HTR-8/SVneo (cell line): ENCODE data around the gene TMEM88.
"Not testable (repeated sequence)": the region's sequence is repeated elsewhere in the genome, so short reads cannot be mapped to it uniquely, and the experiment has no call there.

Experiments
- DNase-seq: peaks from one replicate; pipeline ENCODE4 v3.0.0; 2011; ENCODE audit warnings: low spot score, mixed read lengths; ENCODE audit not compliant: insufficient read length
- FAIRE-seq: peaks from 2 replicates; lab custom pipeline; 2011; peaks lifted over from hg19 to GRCh38; lab: Jason Lieb, UNC

Gene TMEM88, protein sequence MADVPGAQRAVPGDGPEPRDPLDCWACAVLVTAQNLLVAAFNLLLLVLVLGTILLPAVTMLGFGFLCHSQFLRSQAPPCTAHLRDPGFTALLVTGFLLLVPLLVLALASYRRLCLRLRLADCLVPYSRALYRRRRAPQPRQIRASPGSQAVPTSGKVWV

DNA sequence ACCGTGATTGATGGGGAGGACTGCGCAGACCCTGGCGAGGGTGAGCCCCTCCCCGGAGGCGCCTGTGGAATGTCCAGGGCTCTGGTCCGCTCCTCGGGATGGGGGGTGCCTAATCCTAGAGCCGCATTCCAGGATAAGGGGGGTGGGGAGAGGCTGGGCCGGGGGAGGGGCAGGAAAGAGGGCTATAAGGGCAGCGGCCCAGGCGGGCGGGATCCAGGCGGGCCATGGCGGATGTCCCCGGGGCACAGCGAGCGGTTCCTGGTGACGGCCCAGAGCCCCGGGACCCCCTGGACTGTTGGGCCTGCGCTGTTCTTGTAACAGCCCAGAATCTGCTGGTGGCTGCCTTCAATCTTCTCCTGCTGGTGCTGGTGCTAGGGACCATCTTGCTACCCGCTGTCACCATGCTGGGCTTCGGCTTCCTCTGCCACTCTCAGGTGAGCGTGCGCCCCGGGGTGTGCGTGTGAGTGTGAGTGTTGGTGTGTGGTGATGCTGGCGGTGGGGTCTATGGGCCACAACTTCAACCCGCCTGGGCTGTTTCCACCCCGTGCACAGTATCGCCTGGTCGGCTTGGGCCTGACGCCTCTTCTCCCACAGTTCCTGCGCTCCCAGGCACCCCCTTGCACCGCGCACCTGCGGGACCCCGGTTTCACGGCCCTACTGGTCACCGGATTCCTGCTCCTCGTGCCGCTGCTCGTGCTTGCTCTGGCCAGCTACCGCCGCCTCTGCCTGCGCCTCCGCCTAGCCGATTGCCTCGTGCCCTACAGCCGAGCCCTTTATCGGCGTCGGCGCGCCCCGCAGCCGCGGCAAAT is at the start of gene TMEM88:
TSS of gene TMEM88 (plus strand) at position 216 of the 809 bp plus-strand sequence. CDS start at position 225, 9 bp downstream.
- DNase-seq (no peak), FAIRE-seq (no peak)

DNA sequence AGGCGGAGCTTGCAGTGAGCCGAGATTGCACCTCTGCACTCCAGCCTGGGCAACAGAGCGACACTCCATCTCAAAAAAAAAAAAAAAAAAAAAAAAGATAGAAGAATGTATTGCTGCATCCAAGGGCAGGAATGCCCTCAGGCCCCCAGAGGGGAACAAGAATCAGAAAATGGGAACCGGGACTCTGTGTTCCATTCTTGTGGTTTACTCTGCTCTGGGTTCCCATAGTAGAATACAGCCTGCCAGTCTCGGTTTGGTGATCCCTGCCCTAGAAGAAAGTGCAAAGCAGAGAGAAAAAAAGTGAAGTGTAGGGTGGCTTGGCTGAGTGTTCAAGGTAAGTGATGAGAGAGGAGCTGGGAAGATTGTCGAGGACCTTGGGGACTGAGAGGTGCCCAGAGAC is 48.3 kb upstream of the TMEM88 start:
- no peak for FAIRE-seq
- DNase-seq, result no peak

DNA sequence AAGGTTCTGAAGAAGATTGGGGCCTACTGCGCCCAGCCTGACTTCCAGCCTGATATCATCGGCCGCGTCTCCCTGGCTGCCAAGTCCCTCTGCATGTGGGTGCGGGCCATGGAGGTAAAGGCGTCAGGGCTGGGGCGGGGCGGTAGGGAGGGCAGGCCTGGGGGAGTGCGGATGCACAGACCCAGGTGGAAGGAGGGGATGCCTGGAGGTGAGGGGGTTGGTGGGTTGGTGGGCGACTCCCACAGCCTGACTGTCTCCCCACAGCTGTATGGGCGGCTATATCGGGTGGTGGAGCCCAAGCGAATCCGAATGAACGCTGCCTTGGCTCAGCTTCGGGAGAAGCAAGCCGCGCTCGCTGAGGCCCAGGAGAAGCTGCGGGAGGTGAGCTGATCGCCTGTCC is 47.7 kb upstream of the TMEM88 start:
- peak; percentile 52 for FAIRE-seq

DNA sequence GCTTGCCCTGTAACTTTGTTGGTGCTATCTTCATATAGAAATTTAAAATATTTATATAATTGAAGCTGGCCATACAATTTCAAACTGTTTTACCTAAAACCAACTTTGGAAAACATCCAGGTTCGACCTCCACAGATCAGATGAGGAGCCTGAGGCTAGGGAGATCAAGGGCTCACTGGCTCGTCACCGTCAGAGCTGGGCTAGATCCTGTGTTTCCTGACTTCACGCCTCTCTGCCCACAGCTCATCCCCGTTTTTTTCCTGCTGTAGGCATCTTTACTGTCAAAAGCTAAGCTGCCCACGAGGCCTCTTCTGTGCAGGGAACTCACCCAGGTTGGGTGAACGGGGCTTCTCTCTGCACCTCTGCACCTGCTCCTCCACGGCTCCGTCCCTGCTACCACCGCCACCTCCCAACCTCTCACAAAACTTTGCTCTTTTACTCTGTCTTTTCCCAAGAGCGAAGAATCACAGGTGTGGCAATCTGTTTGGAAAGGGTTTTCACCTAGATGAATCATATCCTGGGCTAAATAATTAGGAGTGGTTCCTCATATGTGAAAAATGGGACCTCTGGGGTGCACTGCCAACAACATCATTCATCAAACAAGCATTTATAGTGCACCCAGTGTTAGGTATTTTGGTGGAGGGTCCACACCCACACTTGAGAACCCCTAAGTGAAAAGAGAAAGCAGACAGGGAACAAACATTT is 45.6 kb upstream of the TMEM88 start:
- FAIRE-seq (no peak), DNase-seq (no peak)

More for the DNA sequence above, 47.7 kb upstream of the TMEM88 start:
- no peak for DNase-seq

DNA sequence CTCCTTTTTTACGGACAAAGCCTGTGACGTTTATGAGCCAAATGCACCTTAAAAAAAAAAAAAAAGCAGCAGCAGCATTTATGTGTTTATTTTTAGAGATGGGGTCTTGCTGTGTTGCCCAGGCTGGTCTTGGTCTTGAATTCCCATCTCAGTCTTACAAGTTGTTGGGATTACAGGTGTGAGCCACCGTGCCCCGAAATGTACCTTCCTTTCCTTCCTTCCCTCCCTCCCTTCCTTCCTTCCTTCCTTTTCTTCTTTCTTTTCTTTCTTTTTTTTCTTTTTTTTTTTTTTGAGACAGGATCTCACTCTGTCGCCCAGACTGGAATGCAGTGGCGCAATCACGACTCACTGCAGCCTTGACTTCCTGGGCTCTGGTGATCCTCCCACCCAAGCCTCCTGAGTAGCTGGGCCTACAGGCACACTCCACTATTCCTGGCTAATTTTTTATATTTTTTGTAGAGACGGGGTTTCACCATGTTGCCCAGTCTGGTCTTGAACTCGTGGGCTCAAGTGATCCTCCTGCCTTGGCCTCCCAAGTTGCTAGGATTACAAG is 45.0 kb upstream of the TMEM88 start:
- DNase-seq, FAIRE-seq: not testable (repeated sequence)

DNA sequence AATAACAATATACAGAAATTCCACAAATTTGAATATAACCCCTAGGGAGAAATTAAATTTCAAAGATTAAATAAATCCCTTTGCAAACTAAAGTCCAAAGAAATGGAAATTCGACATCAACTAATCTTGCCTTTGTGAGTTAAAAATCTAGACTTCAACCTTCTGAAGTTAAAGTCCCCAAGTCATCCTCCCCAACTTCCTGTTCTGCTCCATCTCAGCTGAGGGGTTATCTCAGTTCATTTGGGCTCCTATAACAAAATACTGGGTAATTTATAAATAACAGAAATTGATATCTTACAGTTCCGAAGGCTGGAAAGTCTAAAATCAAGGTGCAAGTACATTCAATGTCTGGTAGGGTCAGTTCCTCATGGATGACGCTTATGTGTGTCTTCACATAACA is 43.6 kb upstream of the TMEM88 start:
- FAIRE-seq, result no peak
- no peak for DNase-seq

DNA sequence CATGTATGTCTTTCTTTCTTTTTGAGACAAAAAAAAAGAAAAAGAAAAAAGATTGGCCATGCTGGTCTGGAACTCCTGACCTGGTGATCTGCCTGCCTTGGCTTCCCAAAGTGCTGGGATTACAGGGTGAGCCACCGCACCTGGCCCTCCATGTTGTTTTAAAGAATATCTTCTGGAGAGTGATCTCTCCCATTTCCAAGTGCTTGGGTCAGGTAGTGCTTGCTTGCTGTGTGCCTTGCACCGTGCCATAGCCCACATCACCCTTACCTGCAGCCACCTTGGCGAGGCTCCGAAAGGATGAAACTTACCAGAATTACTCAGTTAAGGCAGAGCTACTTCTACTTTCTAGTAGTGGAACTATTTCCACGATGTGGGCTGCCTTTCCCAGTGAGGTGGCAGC is 39.9 kb upstream of the TMEM88 start:
- no peak for DNase-seq
- no peak for FAIRE-seq

DNA sequence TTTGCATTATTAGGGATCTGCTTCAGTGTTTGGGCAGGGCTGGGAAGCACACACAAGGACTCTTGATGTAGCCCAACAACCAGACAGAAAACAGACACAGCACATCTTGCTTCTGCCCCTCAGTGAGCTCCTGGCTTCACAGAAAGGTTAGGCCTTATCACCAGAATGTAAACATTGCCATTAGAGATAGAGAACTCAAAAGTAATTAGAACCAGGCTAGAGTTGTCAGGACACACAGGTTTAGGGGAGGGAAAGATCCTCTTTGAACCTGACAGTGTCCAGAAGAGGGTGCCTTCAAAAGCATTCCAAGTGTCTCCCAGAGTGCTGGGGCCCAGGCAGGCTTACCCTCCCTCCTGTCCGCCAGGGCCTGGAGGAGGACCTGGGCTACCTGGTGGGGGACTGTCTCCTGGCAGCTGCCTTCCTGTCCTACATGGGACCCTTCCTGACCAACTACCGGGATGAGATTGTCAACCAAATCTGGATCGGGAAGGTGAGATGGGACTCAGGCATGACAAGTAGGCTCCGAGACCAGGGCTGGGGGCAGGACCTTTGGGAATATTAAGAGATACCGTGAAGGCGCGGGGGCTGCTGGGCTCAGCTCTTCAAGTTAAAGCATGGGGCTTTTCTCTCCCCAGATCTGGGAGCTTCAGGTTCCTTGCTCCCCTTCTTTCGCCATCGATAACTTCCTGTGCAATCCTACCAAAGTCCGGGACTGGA is 37.8 kb upstream of the TMEM88 start:
- DNase-seq (no peak), FAIRE-seq (no peak)

DNA sequence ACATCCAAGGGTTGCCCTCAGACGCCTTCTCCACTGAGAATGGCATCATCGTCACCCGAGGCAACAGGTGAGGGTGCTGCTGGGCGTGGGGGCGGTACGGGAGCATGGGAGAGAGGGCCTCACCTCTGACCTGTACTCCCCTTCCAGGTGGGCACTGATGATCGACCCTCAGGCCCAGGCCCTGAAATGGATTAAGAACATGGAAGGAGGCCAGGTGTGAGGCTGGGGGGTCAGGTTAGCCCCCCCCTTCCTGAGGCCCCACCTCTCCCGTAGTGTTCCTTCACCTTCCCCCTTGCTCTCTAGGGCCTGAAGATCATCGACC is 37.3 kb upstream of the TMEM88 start:
- no peak for FAIRE-seq
- no peak for DNase-seq

DNA sequence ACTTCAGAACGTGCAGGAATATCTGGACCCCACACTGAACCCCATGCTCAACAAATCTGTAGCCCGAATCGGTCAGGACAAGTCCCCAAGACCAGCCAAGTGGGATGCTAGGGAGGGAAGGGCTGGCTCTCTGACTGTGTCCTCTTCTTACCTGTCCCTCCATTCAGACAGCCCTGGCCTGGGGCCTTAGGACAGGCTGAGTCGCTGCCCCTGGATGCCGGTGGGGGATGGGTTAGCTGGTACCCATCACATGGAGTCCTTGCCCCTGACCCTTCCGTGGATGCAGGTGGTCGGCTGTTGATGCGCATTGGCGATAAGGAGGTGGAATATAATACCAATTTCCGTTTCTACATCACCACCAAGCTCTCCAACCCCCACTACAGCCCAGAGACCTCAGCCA is 36.8 kb upstream of the TMEM88 start:
- FAIRE-seq (peak; percentile 4), DNase-seq (no peak)

DNA sequence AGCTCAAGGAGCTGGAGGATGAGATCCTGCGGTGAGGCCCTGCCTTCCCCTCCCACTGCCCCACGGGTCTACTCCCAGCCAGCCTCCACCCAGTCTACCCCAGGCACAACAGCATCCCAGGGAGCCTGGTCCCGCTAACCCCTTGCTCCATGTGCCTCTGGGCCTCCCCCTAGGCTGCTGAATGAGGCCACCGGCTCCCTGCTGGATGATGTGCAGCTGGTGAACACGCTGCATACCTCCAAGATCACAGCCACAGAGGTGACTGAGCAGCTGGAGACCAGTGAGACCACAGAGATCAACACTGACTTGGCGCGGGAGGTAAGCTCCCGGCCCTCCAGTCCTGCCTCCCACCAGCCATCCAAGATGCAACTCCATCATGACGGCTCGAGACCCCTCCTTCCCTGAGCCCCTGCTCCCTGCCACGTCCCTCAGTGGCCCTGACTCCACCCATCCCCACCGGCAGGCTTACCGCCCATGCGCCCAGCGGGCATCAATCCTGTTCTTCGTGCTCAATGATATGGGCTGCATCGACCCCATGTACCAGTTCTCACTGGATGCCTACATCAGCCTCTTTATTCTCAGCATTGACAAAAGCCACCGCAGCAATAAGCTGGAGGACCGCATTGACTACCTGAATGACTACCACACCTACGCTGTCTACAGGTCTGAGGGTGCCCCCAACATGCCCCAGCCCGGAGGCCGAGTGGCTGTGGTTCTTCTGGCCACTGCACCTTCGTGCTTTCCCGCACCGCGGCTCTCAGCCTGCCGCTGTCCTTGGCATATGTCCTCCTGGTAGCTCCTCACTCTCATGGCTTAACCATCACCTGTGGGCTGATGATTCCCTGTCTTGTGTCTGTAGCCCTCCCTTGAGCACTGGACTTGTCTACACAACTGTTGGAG is 35.9 kb upstream of the TMEM88 start:
- FAIRE-seq (no peak), DNase-seq (no peak)

DNA sequence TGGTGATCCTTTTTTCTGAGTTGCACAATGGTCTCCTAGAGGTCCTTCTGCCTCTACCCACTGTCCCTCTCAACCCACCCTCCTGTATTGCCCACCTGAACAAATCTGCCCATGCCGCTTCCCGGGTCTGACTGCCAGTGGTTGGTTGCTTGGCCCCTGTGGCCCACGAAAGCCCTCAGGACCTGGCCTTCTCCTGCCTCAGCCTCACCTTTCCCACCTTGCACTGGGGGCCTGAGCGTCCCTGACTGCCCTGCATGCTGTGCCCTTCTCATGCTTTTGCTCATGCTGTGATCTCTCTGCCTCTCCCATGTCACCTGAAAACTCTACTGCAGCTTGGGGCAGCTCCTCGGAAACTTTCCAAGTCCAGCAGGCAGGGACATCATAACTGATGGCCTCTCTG is 34.6 kb upstream of the TMEM88 start:
- no peak for DNase-seq
- FAIRE-seq, result no peak

DNA sequence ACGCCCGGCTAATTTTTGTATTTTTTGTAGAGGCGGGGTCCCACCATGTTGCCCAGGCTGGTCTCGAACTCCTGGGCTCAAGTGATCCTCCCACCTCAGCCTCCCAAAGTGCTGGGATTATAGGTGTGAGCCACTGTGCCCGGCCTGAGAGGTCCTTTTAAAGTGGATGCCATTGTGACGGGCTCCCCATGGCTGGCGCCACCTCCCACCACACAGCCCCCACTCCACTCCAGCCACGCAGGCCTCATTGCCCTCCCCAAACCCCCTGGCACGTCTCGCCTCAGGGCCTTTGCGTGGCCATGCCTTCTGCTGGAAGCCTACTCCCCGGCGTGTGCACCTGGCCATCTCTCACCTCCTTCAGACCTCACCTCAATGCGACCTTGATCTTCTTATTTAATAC is 32.7 kb upstream of the TMEM88 start:
- DNase-seq (no peak), FAIRE-seq (no peak)

DNA sequence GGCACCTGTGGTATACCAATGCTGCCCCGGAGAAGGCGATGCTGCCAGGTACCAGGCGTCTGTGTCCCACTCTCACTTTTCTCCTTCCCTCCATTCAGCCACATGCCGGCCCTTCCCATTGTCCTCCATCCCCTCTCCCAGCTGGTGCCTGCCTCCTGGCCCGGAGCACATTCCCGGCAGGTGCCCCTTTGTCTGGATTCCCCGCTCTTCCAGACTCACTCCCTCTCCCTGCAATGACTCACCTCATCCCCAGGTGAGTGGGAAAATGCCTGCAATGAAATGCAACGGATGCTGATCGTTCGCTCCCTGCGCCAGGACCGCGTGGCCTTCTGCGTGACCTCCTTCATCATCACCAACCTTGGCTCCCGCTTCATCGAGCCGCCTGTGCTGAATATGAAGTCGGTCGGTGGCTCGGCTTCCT is 31.3 kb upstream of the TMEM88 start:
- DNase-seq (no peak), FAIRE-seq (peak; percentile 66)

DNA sequence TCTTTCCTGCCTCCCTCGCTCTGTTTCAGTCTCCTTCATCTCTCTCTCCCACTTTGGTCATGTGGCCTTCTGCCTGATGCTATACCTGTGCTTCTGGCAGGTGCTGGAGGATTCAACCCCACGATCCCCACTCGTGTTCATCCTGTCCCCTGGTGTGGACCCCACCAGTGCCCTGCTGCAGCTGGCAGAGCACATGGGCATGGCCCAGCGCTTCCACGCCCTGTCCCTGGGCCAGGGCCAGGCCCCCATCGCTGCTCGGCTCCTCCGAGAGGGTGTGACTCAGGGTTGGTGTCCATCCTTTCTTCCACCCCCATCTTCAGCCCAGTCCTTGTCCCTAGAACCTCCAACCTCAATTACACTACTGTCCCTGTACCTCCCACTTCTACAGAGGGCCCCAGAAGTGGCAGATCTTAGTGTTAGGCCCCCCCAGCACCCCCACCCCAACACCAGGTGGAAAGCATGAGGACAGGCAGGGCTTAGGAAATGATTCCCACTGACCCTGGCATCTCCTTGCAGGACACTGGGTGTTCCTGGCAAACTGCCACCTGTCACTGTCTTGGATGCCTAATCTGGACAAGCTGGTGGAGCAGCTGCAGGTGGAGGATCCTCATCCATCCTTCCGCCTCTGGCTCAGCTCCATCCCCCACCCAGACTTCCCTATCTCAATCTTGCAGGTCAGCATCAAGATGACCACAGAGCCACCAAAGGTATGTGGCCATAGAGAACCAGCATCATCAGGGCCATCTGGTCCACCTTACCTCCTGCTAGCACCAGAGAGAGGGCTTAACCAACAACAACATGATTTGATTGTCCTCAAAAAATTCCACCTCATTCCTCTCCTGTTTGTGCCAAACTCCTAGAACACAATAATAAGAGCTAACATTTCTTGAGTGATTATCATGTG is 30.6 kb upstream of the TMEM88 start:
- peak; percentile 31 for FAIRE-seq

DNA sequence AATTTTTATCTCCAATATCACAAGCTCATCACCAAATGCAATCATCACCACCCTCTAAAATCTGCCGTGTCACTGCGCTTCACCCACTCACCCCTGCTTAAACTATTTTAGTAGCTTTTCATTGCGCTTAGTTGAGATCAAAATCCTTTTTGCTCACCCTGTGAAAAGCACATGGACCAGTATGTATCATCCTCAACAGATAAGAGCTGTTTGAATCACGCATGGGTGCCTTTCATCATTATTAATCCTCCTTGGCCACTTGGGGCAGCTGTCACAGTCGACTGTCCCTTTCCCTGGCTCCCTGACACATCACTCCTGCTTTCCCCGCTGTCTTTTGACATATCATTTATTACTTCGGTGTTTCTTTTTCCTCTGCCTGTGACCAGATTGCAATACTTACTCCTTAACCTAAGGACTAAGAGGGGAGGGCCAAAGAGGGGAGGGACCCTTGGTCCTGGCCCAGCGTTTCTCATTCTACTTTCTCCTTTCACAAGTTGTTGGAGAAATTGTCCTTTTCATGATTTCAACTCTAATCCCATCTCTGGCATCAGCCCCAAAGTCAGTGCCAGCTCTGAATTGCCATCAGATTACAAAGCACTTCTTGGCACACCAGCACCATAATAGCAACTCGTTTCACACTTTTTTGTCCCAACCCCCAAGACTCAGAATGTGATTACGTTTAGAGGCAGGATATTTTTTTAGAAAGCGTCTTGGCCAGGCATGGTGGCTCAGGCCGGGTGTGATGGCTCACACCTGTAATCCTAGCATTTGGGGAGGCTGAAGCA is 29.5 kb upstream of the TMEM88 start:
- FAIRE-seq (no peak), DNase-seq (no peak)

More for the DNA sequence above, 30.6 kb upstream of the TMEM88 start:
- DNase-seq, result no peak

DNA sequence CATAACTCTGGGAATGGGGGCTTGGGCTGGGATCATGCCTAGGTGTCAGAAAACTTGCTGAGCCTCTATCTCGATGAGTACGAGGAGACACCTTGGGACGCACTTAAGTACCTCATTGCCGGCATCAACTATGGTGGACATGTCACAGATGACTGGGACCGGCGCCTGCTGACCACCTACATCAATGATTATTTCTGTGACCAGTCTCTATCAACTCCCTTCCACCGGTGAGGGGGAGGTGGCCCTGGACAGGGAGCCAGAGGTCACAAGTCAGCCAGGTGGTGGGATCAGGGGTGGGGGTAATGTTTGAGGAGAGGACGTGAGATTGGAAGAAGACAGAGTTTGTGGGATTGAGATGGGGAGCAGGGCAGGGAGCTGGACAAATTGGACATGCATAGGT is 24.2 kb upstream of the TMEM88 start:
- FAIRE-seq (no peak), DNase-seq (no peak)

DNA sequence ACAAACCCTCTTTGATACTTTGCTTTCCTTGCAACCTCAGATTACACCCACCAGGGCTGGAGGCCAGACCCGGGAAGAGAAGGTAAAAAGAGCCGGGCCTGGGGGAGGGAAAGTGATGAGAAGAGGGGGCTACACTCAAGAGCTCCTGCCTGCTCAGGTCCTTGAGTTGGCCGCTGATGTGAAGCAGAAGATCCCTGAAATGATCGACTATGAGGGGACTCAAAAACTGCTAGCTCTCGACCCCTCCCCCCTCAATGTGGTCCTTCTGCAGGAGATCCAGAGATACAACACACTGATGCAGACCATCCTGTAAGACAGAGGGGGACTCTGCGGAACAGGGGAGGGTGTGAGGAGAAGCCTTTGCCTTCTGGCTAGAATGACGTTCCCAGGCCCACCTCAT is 23.6 kb upstream of the TMEM88 start:
- DNase-seq (no peak), FAIRE-seq (no peak)
